Hepatocyte (in vitro differentiated cells): ENCODE results near the gene C22orf23.

Source experiments
- EZH2 ChIP-seq: fragments of 200-600 bp; sonication (generic); IDR thresholded peaks from 2 replicates; pipeline ENCODE4 v1.6.1; 2016; ENCODE audit warnings: antibody characterized with exemption, mild to moderate bottlenecking, borderline replicate concordance
- TF ChIP-seq, protein P1 (sequence below): fragments of 200-600 bp; sonication (generic); IDR thresholded peaks from 2 replicates; pipeline ENCODE4 v1.5.1; 2016; ENCODE audit warnings: antibody characterized with exemption, mild to moderate bottlenecking; ENCODE audit not compliant: poor library complexity

DNA sequence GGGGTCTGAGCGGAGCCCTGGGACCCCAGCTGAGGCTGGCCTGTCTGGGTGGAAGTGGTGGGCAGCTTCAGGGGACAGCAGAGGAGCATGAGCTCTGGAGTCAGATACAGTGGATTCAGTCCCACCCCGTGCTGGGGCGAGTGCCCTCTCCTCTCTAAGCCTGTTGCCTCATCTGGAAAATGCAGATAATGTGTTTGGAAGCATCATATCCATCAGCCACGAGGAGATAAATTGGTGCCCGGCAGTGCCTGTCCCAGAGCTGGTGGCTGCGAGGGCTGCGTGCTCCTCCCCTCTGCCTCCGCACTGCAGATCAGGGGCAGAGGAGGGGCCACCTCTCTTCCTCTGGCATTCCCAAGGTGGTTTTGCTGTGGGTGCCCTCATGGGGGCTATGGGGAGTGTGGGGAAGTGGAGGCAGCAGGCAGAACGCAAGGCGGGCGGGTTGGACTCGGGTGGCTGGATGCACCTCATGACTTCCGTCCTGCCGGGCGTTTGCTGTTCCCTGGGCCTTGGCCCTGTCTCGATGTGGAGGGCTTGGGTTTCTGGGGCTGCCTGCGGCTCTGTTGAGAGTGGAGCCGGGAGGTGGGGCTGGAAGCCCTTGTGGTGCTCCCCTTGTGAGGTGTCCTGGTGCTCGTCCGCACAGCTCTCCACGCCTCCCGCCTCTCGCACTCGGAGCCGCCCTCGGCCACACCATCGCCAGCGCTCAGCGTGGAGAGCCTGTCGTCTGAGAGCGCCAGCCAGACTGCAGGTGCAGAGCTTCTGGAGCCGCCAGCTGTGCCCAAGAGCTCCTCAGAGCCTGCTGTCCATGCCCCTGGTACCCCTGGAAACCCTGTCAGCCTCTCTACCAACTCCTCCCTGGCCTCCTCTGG is 26.4 kb downstream of the C22orf23 start:
- TF ChIP-seq, protein P1, sequence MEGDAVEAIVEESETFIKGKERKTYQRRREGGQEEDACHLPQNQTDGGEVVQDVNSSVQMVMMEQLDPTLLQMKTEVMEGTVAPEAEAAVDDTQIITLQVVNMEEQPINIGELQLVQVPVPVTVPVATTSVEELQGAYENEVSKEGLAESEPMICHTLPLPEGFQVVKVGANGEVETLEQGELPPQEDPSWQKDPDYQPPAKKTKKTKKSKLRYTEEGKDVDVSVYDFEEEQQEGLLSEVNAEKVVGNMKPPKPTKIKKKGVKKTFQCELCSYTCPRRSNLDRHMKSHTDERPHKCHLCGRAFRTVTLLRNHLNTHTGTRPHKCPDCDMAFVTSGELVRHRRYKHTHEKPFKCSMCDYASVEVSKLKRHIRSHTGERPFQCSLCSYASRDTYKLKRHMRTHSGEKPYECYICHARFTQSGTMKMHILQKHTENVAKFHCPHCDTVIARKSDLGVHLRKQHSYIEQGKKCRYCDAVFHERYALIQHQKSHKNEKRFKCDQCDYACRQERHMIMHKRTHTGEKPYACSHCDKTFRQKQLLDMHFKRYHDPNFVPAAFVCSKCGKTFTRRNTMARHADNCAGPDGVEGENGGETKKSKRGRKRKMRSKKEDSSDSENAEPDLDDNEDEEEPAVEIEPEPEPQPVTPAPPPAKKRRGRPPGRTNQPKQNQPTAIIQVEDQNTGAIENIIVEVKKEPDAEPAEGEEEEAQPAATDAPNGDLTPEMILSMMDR, result no peak
- TF ChIP-seq EZH2, result no peak
